MM.1S (cell line): ENCODE results near the gene GFER.

Experiments used
- EZH2phosphoT487 ChIP-seq: fragments of 300-600 bp; sonication (generic); IDR thresholded peaks from 2 replicates; pipeline ENCODE4 v1.6.1; 2018; ENCODE audit warnings: antibody characterized with exemption, low read length
- TF ChIP-seq, protein P1 (sequence below): fragments of 300-600 bp; sonication (generic); IDR thresholded peaks from 2 replicates; pipeline ENCODE4 v1.5.1; 2016; ENCODE audit warnings: antibody characterized with exemption, low read length, mixed read lengths

DNA sequence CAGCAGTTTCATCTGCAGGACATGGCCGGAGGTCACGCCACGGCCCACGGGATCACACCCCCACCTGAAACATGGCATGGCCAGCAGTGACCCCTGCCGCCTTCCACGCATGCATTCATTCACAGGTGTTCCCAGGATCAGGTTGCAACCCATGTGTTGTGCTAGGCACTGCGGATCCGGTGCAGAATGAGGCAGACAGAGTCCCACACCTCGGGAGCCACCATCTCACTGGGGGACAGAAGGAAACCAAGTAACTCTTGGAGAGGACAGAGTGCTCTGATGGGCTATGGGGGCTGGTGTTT is 36.7 kb upstream of the GFER start:
- no peak for TF ChIP-seq EZH2phosphoT487
- TF ChIP-seq, protein P1, sequence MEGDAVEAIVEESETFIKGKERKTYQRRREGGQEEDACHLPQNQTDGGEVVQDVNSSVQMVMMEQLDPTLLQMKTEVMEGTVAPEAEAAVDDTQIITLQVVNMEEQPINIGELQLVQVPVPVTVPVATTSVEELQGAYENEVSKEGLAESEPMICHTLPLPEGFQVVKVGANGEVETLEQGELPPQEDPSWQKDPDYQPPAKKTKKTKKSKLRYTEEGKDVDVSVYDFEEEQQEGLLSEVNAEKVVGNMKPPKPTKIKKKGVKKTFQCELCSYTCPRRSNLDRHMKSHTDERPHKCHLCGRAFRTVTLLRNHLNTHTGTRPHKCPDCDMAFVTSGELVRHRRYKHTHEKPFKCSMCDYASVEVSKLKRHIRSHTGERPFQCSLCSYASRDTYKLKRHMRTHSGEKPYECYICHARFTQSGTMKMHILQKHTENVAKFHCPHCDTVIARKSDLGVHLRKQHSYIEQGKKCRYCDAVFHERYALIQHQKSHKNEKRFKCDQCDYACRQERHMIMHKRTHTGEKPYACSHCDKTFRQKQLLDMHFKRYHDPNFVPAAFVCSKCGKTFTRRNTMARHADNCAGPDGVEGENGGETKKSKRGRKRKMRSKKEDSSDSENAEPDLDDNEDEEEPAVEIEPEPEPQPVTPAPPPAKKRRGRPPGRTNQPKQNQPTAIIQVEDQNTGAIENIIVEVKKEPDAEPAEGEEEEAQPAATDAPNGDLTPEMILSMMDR: no peak
